GM12878 (cell line): ENCODE data around the gene PRM1. TPM values are rescaled to one million over a fixed set of nuclear protein-coding genes. Genes with fewer than 3 reads are reported as not detected.

Experiments
- ATAC-seq: fragments of 200-7000 bp; cut with Tn5 transposase; 3 replicates; pipeline ENCODE4 v1.9.1; 2020; ENCODE audit warnings: mild to moderate bottlenecking, moderate library complexity
- BruUV-seq: library from RNA; stranded (reverse); fragments of 400-500 nt; replicated peaks from 2 replicates; lab custom pipeline; 2021; lab: Mats Ljungman, UMichigan
- CTCF ChIA-PET: fragments of 300-600 bp; sonication (Branson Sonifier 250); formaldehyde crosslinking; extraction: SDS; loops from one replicate; lab custom pipeline; 2021; ENCODE audit warnings: inconsistent platforms; lab: Yijun Ruan, JAX
- POLR2A ChIA-PET: fragments of 350-600 bp; formaldehyde crosslinking; extraction: SDS; loops from one replicate; lab custom pipeline; 2021; ENCODE audit warnings: inconsistent platforms; lab: Charles Lee
- RAD21 ChIA-PET: fragments of 300-600 bp; sonication (Branson Sonifier 250); formaldehyde crosslinking; loops from one replicate; lab custom pipeline; 2023; ENCODE audit warnings: antibody characterized with exemption; ENCODE audit not compliant: unreplicated experiment; lab: Charles Lee
- SMC1A ChIA-PET: fragments of 300-600 bp; sonication (Branson Sonifier 250); formaldehyde crosslinking; loops from one replicate; lab custom pipeline; 2023; ENCODE audit not compliant: unreplicated experiment, uncharacterized antibody; lab: Charles Lee
- DNase-seq: peaks from one replicate; pipeline ENCODE4 v3.0.0-alpha.2; 2011; ENCODE audit warnings: low read depth, low spot score
- FAIRE-seq: peaks from 3 replicates; lab custom pipeline; 2011; peaks lifted over from hg19 to GRCh38; lab: Jason Lieb, UNC
- H2AFZ ChIP-seq: 2 replicates; pipeline ENCODE4 v1.6.0; 2011; ENCODE audit warnings: low read depth, low read length, control low read depth; ENCODE audit not compliant: control insufficient read depth
- H3K27ac ChIP-seq: 2 replicates; pipeline ENCODE4 v1.5.1; 2011; ENCODE audit warnings: control low read depth; ENCODE audit not compliant: control insufficient read depth, insufficient read depth
- H3K27me3 ChIP-seq, 2 experiments: replicated peaks in 1 of 2; 2 replicates each; pipeline versions ENCODE4 v1.6.0 to v1.6.1; 2011; ENCODE audit warnings: low read length in 1 of 2; ENCODE audit not compliant: control insufficient read depth in 2 of 2, insufficient read depth in 2 of 2
- H3K36me3 ChIP-seq, 2 experiments: 2 replicates each; pipeline ENCODE4 v1.5.1; 2011; ENCODE audit warnings: low read length in 1 of 2; ENCODE audit not compliant: control insufficient read depth in 2 of 2, insufficient read depth in 2 of 2
- H3K4me1 ChIP-seq: 2 replicates; pipeline ENCODE4 v1.6.1; 2011; ENCODE audit warnings: mild to moderate bottlenecking, low read length, moderate library complexity, mixed read lengths; ENCODE audit not compliant: control insufficient read depth, insufficient read depth
- H3K4me2 ChIP-seq: 2 replicates; pipeline ENCODE4 v1.6.0; 2011; ENCODE audit warnings: control low read depth; ENCODE audit not compliant: control insufficient read depth, insufficient read depth
- H3K4me3 ChIP-seq: fragments of 200-600 bp; sonication (generic); 2 replicates; pipeline ENCODE4 v1.5.1; 2016
- H3K79me2 ChIP-seq: 2 replicates; pipeline ENCODE4 v1.6.0; 2011; ENCODE audit warnings: low read length; ENCODE audit not compliant: control insufficient read depth, insufficient read depth
- H3K9ac ChIP-seq: 2 replicates; pipeline ENCODE4 v1.8.0; 2011; ENCODE audit warnings: low read length, control low read depth, mixed read lengths; ENCODE audit not compliant: control insufficient read depth, insufficient read depth
- H3K9me3 ChIP-seq: replicated peaks from 3 replicates; pipeline ENCODE4 v1.5.1; 2011; ENCODE audit warnings: mild to moderate bottlenecking, low read length; ENCODE audit not compliant: control insufficient read depth, insufficient read depth
- H4K20me1 ChIP-seq: 2 replicates; pipeline ENCODE4 v1.6.0; 2011; ENCODE audit not compliant: control insufficient read depth, insufficient read depth
- ATF7 ChIP-seq: fragments of 450-650 bp; IDR thresholded peaks from 2 replicates; pipeline ENCODE4 v1.6.1; 2016; ENCODE audit warnings: low read depth, mild to moderate bottlenecking
- HCFC1 ChIP-seq: fragments of 150-350 bp; IDR thresholded peaks from 2 replicates; pipeline ENCODE4 v1.6.1; 2014; ENCODE audit warnings: low read length
- HDGF ChIP-seq: fragments of 450-650 bp; IDR thresholded peaks from 2 replicates; pipeline ENCODE4 v1.6.1; 2016; ENCODE audit warnings: antibody characterized with exemption
- KDM1A ChIP-seq: fragments of 200-600 bp; sonication (generic); IDR thresholded peaks from 2 replicates; pipeline ENCODE4 v1.6.1; 2016; ENCODE audit warnings: borderline replicate concordance
- MEF2B ChIP-seq: fragments of 450-650 bp; IDR thresholded peaks from 2 replicates; pipeline ENCODE4 v1.6.1; 2018; ENCODE audit warnings: mild to moderate bottlenecking, moderate library complexity; ENCODE audit not compliant: partially characterized antibody, poor library complexity, severe bottlenecking
- POLR2AphosphoS5 ChIP-seq: IDR thresholded peaks from 2 replicates; pipeline ENCODE4 v1.6.1; 2011; ENCODE audit warnings: mild to moderate bottlenecking, low read length, inconsistent platforms
- POU2F2 ChIP-seq: IDR thresholded peaks from 3 replicates; pipeline ENCODE4 v1.6.1; 2011; ENCODE audit warnings: low read depth, mild to moderate bottlenecking, low read length, borderline replicate concordance
- RELA ChIP-seq: fragments of 450-650 bp; IDR thresholded peaks from 2 replicates; pipeline ENCODE4 v1.8.0; 2014; ENCODE audit warnings: borderline replicate concordance; ENCODE audit not compliant: partially characterized antibody
- SREBF1 ChIP-seq: IDR thresholded peaks from 2 replicates; pipeline ENCODE4 v1.6.1; 2012; ENCODE audit warnings: mild to moderate bottlenecking, low read length
- YY1 ChIP-seq: IDR thresholded peaks from 2 replicates; pipeline ENCODE4 v1.6.1; 2011; ENCODE audit warnings: low read depth, mild to moderate bottlenecking, low read length
- ZNF384 ChIP-seq: IDR thresholded peaks from 2 replicates; pipeline ENCODE4 v1.6.1; 2012; ENCODE audit warnings: low read depth, mild to moderate bottlenecking, low read length, improper control_type of control experiment, borderline replicate concordance
- WGBS: methylation state at CpG from one replicate; pipeline ENCODE4 v1.1.6; 2016; ENCODE audit warnings: low lambda C conversion rate; ENCODE audit not compliant: insufficient replicate concordance, insufficient coverage; ENCODE audit errors: missing lambda C conversion rate; 5-methylcytosine and 5-hydroxymethylcytosine counted together
- in situ Hi-C: fragments of 300-500 bp; cut with MboI; formaldehyde crosslinking; loops from 9 replicates; pipeline ENCODE4 v1.14.3; 2018; ENCODE audit warnings: mixed read lengths
- intact Hi-C: fragments of 100-400 bp; cut with micrococcal nuclease; formaldehyde crosslinking; loops from one replicate; pipeline ENCODE4 v1.14.2; 2022; ENCODE audit not compliant: unreplicated experiment
- polyA plus RNA-seq, 11 experiments: library from polyadenylated mRNA; depleted of rRNA in 4 of 11; unstranded in 6 of 11; stranded (reverse) in 5 of 11; fragments of >200 nt; fragmentation: Nextera tagmentation in 4 of 11; fragmentation: Illumina TruSeq in 1 of 11; extraction: Ambion mirVana in 4 of 11; extraction: Trizol in 1 of 11; gene quantifications; 1 replicate in 1 of 11; 2 replicates in 10 of 11; pipeline versions ENCODE4 v1.2.1 to v1.2.3, GENCODE V29; 2011 to 2016; ENCODE audit warnings: inconsistent platforms in 2 of 11, missing spikeins in 2 of 11, low read depth in 1 of 11
- total RNA-seq, 4 experiments: library from RNA; depleted of rRNA in 3 of 4; stranded (reverse); fragments of >200 nt in 3 of 4; fragmentation: Illumina TruSeq in 1 of 4; extraction: Trizol in 1 of 4; gene quantifications; 2 replicates each; pipeline versions ENCODE4 v1.2.1 to v1.2.3, GENCODE V29; 2013 to 2021
- TF ChIP-seq, protein P1 (sequence below), 3 experiments: IDR thresholded peaks in 2 of 3; conservative IDR thresholded peaks in 1 of 3; 2 replicates each; pipeline ENCODE4 v1.5.1; 2011; ENCODE audit warnings: low read depth in 3 of 3, low read length in 3 of 3, mild to moderate bottlenecking in 3 of 3, control low read depth in 2 of 3, moderate library complexity in 2 of 3, inconsistent platforms in 1 of 3, mixed read lengths in 1 of 3; ENCODE audit not compliant: control insufficient read depth in 2 of 3, insufficient read depth in 1 of 3; ENCODE audit errors: extremely low read depth in 1 of 3
- TF ChIP-seq, protein P2 (sequence below): fragments of 450-650 bp; IDR thresholded peaks from 2 replicates; pipeline ENCODE4 v1.6.1; 2017; ENCODE audit warnings: antibody characterized with exemption, mild to moderate bottlenecking, moderate library complexity

Gene PRM1
- total and polyA plus RNA-seq, 10 of the 15 experiments (the other 5 are each of a cell fraction or from before 2014, with no cell fraction given), result 0.20 TPM; not detected in 9

DNA sequence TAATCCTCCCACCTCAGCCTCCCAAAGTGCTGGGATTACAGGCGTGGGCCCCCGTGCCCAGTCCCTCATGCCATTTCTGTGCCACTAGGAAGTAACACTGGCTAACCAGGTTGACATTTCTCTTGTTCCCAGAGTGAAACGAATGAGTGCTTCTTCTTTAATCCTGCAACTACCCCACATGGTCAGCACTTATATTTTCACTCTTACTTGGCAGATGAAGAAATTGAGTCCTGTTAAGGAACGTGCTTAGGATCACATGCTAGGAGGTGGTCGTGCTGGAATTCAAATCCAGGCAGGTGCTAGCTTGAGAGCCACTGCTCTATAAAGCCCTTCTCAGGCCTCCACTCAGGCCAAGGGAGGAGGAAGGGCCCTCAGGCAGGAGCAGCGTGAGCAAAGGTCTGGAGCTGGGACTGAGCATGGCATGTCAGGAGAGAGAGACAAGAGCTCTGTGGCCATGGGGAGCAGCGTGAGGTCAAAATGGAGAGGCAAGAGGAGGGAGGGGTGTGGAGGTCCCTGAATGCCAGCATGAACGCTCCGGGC is 45.7 kb upstream of the PRM1 start (continued):
- TF ChIP-seq, protein P1, sequence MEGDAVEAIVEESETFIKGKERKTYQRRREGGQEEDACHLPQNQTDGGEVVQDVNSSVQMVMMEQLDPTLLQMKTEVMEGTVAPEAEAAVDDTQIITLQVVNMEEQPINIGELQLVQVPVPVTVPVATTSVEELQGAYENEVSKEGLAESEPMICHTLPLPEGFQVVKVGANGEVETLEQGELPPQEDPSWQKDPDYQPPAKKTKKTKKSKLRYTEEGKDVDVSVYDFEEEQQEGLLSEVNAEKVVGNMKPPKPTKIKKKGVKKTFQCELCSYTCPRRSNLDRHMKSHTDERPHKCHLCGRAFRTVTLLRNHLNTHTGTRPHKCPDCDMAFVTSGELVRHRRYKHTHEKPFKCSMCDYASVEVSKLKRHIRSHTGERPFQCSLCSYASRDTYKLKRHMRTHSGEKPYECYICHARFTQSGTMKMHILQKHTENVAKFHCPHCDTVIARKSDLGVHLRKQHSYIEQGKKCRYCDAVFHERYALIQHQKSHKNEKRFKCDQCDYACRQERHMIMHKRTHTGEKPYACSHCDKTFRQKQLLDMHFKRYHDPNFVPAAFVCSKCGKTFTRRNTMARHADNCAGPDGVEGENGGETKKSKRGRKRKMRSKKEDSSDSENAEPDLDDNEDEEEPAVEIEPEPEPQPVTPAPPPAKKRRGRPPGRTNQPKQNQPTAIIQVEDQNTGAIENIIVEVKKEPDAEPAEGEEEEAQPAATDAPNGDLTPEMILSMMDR (IDR thresholded peaks at IDR 0.05 in 2 of 3, conservative IDR thresholded peaks at IDR 0.05 in 1 of 3; ENCODE audit: control insufficient read depth in 2 of 3, extremely low read depth in 1 of 3, insufficient read depth in 1 of 3, low read depth in 3 of 3, low read length in 3 of 3), result peak in 2 of 3 experiments; percentile 10 to 39; a peak in 2 of 6 replicates
- TF ChIP-seq, all 136 proteins: peak for 6

DNA sequence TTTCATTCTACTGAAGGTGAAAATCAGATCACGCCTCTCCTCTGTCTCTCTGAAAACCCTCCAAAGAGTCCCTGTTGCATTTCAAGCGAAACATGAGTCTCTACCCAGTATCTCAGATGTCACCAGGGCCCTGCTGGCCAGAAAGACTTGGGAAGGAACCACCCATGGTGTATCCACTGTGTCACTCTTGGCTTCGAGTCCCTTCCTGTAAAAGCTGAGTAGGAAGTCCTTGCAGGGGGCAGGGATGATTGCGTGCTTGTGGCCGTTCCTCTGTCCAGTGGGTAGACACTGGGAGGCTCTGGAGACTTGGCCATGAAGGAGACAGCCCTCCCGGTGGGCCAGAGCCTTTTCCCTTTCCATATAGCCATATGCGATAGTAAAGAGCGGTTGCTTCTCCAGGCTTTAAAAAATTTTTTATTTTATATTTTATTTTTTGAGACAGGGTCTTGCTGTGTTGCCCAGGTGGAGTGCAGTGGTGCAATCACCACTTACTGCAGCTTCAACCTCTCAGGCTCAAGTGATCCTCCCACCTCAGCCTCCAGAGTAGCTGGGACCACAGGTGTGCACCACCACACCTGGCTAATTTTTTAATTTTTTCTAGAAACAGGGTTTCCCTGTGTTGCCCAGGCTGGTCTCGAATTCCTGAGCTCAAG is 45.1 kb upstream of the PRM1 start:
- CTCF ChIA-PET, result interaction anchor here (0.7 to 5.4 kb wide), 6 partner anchors 15 to 79 kb away, joined by 3 to 40 read pairs (median 4); no protein-coding TSS in a partner anchor
- Histone ChIP-seq H3K79me2 (no peaks in the 10 kb centered on the region; the same call in 1 of the 2 replicates), H3K27me3 (no peaks in the 10 kb centered on the region), H3K27ac (peak overlapping the region; percentile 89), H3K9me3 (peaks cover 1% of the 10 kb centered on the region; the same call in 2 of the 3 replicates), H3K4me2 (peak overlapping the region; percentile 94), H3K9ac (peak overlapping the region; percentile 49; the same call in 1 of the 2 replicates), H2AFZ (peak overlapping the region; percentile 54), H3K4me1 (peaks cover 48% of the 10 kb centered on the region), H3K36me3 (no peaks in the 10 kb centered on the region), H3K4me3 (no peak overlapping the region; the same call in 1 of the 2 replicates), H4K20me1 (no peaks in the 10 kb centered on the region)
- FAIRE-seq, result no peak
- peak; percentile 1; the same call in 2 of the 3 replicates for ATAC-seq
- SMC1A ChIA-PET, result interaction anchor here (0.7 to 3.8 kb wide), 8 partner anchors 13 to 71 kb away, joined by 3 to 34 read pairs (median 6); partner anchors contain the start of gene SOCS1
- WGBS, result 84% methylated on average over 9 of the region's 9 CpGs
- BruUV-seq, result no TSS peak
- POLR2A ChIA-PET, result interaction anchor here (0.8 to 2.3 kb wide), 7 partner anchors 13 to 101 kb away, joined by 3 to 14 read pairs (median 4); no protein-coding TSS in a partner anchor
- DNase-seq, result no peak
- intact Hi-C loops (no loop called here), in situ Hi-C loops (no loop called here)
- RAD21 ChIA-PET, result interaction anchor here (0.7 to 7.0 kb wide), 8 partner anchors 15 to 361 kb away, joined by 3 to 89 read pairs (median 6); partner anchors contain the start of gene SOCS1
- TF ChIP-seq POU2F2, result no peak
- TF ChIP-seq HDGF, result no peak
- no peak for TF ChIP-seq KDM1A
- 0 out of 2 replicates have a peak, but pooled peaks have one; percentile 5 for TF ChIP-seq ATF7
- no peak for TF ChIP-seq RELA
- TF ChIP-seq SREBF1, result no peak
- no peak for TF ChIP-seq ZNF384
- TF ChIP-seq MEF2B, result peak; percentile 3
- no peak for TF ChIP-seq YY1
- TF ChIP-seq POLR2AphosphoS5, result no peak
- TF ChIP-seq, protein P2, sequence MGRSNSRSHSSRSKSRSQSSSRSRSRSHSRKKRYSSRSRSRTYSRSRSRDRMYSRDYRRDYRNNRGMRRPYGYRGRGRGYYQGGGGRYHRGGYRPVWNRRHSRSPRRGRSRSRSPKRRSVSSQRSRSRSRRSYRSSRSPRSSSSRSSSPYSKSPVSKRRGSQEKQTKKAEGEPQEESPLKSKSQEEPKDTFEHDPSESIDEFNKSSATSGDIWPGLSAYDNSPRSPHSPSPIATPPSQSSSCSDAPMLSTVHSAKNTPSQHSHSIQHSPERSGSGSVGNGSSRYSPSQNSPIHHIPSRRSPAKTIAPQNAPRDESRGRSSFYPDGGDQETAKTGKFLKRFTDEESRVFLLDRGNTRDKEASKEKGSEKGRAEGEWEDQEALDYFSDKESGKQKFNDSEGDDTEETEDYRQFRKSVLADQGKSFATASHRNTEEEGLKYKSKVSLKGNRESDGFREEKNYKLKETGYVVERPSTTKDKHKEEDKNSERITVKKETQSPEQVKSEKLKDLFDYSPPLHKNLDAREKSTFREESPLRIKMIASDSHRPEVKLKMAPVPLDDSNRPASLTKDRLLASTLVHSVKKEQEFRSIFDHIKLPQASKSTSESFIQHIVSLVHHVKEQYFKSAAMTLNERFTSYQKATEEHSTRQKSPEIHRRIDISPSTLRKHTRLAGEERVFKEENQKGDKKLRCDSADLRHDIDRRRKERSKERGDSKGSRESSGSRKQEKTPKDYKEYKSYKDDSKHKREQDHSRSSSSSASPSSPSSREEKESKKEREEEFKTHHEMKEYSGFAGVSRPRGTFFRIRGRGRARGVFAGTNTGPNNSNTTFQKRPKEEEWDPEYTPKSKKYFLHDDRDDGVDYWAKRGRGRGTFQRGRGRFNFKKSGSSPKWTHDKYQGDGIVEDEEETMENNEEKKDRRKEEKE, result no peak
- no peak for TF ChIP-seq HCFC1
